Osteocyte (in vitro differentiated cells): Measurements from ENCODE around the gene ACRBP. TPM values are rescaled to one million over a fixed set of nuclear protein-coding genes. Genes with fewer than 3 reads are reported as not detected.
"Not testable (repeated sequence)": the region's sequence is repeated elsewhere in the genome, so short reads cannot be mapped to it uniquely, and the experiment has no call there.

Experiments
- DNase-seq: peaks from one replicate; pipeline ENCODE4 v3.0.0; 2021; ENCODE audit warnings: mixed read lengths; ENCODE audit not compliant: unreplicated experiment; ENCODE audit errors: extremely low spot score
- H3K27ac Mint-ChIP-seq: one replicate; pipeline ENCODE4 v1.8.0; 2021; ENCODE audit warnings: mild to moderate bottlenecking, mixed read lengths; ENCODE audit not compliant: unreplicated experiment
- H3K27me3 Mint-ChIP-seq: one replicate; pipeline ENCODE4 v1.8.0; 2021; ENCODE audit warnings: mixed read lengths; ENCODE audit not compliant: unreplicated experiment
- H3K36me3 Mint-ChIP-seq: one replicate; pipeline ENCODE4 v1.8.0; 2021; ENCODE audit warnings: mixed read lengths; ENCODE audit not compliant: unreplicated experiment
- H3K4me1 Mint-ChIP-seq: one replicate; pipeline ENCODE4 v1.8.0; 2021; ENCODE audit warnings: mixed read lengths; ENCODE audit not compliant: unreplicated experiment
- H3K4me3 Mint-ChIP-seq: one replicate; pipeline ENCODE4 v1.8.0; 2021; ENCODE audit warnings: mild to moderate bottlenecking, moderate library complexity, mixed read lengths; ENCODE audit not compliant: unreplicated experiment
- H3K9me3 Mint-ChIP-seq: one replicate; pipeline ENCODE4 v1.8.0; 2021; ENCODE audit warnings: mixed read lengths; ENCODE audit not compliant: unreplicated experiment
- total RNA-seq: library from RNA; stranded (reverse); gene quantifications from 2 replicates; pipeline ENCODE4 v1.2.1, GENCODE V29; 2021
- TF ChIP-seq, protein P1 (sequence below): fragments of 200-600 bp; sonication (generic); IDR thresholded peaks from 2 replicates; pipeline ENCODE4 v1.5.0; 2021; ENCODE audit warnings: antibody characterized with exemption, mild to moderate bottlenecking, moderate library complexity

Gene ACRBP
- total RNA-seq, 1 donor from 2014 or later: 1.0 TPM

GRCh38 chr12:6604259-6605029 is 42.8 kb downstream of the ACRBP start:
- no peak overlapping the region for H3K4me3 Mint-ChIP-seq
- H3K9me3 Mint-ChIP-seq: no peaks in the 10 kb centered on the region

GRCh38 chr12:6603095-6603567 is 44.1 kb downstream of the ACRBP start:
- no peak for DNase-seq
- H3K9me3 Mint-ChIP-seq: no peaks in the 10 kb centered on the region
- TF ChIP-seq, protein P1, sequence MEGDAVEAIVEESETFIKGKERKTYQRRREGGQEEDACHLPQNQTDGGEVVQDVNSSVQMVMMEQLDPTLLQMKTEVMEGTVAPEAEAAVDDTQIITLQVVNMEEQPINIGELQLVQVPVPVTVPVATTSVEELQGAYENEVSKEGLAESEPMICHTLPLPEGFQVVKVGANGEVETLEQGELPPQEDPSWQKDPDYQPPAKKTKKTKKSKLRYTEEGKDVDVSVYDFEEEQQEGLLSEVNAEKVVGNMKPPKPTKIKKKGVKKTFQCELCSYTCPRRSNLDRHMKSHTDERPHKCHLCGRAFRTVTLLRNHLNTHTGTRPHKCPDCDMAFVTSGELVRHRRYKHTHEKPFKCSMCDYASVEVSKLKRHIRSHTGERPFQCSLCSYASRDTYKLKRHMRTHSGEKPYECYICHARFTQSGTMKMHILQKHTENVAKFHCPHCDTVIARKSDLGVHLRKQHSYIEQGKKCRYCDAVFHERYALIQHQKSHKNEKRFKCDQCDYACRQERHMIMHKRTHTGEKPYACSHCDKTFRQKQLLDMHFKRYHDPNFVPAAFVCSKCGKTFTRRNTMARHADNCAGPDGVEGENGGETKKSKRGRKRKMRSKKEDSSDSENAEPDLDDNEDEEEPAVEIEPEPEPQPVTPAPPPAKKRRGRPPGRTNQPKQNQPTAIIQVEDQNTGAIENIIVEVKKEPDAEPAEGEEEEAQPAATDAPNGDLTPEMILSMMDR: no peak
- H3K27me3 Mint-ChIP-seq: no peaks in the 10 kb centered on the region
- H3K36me3 Mint-ChIP-seq: peaks cover 55% of the 10 kb centered on the region
- H3K4me3 Mint-ChIP-seq: no peak overlapping the region
- H3K4me1 Mint-ChIP-seq: peaks cover 39% of the 10 kb centered on the region
- H3K27ac Mint-ChIP-seq: peak overlapping the region; percentile 78

More at GRCh38 chr12:6604259-6605029, 42.8 kb downstream of the ACRBP start:
- Mint-ChIP-seq H3K27me3 (no peaks in the 10 kb centered on the region), H3K4me1 (peaks cover 39% of the 10 kb centered on the region), H3K36me3 (peaks cover 47% of the 10 kb centered on the region), H3K27ac (peak overlapping the region; percentile 78)
- no peak for DNase-seq
- TF ChIP-seq, protein P1: no peak

DNA sequence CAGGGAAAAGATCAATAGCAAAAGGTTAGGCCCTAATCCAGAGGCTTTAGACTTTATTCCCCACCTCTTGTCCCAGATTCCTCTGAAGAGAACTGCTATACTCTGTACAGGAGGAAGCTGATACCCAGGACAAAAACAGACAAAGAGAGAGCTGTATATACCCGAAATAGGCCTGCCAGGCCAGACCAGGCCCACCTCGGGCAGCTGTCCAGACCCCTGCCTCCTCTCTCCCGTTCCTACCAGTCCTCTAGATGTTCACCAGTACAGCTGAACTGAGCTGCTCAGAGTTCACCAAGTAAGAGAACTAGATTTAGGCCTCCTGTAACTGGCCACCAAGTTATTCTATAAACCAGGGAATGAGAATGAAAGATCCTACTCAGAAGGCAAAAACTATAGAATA is 44.7 kb downstream of the ACRBP start:
- H3K4me3 Mint-ChIP-seq: no peak overlapping the region
- H3K27ac Mint-ChIP-seq: peak overlapping the region; percentile 78
- H3K4me1 Mint-ChIP-seq: peaks cover 39% of the 10 kb centered on the region
- H3K27me3 Mint-ChIP-seq: no peaks in the 10 kb centered on the region
- no peak for DNase-seq
- H3K36me3 Mint-ChIP-seq: peaks cover 60% of the 10 kb centered on the region
- no peaks in the 10 kb centered on the region for H3K9me3 Mint-ChIP-seq
- TF ChIP-seq, protein P1: no peak

DNA sequence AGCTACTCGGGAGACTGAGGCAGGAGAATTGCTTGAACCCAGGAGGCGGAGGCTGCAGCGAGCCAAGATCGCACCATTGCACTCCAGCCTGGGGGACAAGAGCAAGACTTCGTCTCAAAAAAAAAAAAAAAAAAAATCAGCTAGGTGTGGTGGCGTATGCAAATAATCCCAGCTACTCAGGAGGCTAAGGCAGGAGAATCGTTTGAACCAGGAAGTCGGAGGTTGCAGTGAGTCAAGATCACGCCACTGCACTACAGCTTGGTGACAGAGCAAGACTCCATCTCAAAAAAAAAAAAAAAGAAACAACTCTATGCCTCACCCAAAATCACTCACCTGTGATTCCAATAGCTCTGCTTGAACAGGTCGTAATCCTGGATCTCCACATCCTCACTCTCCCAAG is 51.6 kb downstream of the ACRBP start:
- H3K36me3 Mint-ChIP-seq: peaks cover 75% of the 10 kb centered on the region
- not testable (repeated sequence) for H3K4me1 Mint-ChIP-seq, H3K27me3 Mint-ChIP-seq, DNase-seq, H3K9me3 Mint-ChIP-seq, H3K27ac Mint-ChIP-seq, H3K4me3 Mint-ChIP-seq

DNA sequence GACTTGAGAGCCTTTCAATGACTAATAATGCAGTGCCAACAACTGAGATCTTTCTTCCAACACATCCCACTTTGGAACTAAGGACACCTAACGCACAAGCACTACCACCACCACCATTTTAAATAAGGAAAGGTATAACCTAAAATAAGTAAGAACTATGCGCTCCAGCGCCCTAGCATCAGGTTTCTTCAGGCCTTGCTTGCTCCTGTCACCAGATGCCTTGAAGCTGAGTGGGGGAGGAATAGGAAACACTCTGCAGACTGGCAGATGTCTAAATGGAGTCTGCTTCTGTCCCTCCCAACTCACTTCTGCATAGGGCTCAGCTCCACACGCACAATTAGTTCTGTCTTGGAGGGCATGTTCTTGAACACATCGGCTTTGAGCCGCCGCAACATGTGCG is 55.1 kb downstream of the ACRBP start:
- H3K4me3 Mint-ChIP-seq: no peak overlapping the region
- peaks cover 63% of the 10 kb centered on the region for H3K36me3 Mint-ChIP-seq
- no peak overlapping the region for H3K27ac Mint-ChIP-seq
- H3K9me3 Mint-ChIP-seq: no peaks in the 10 kb centered on the region
- H3K27me3 Mint-ChIP-seq: no peaks in the 10 kb centered on the region
- TF ChIP-seq, protein P1: no peak
- H3K4me1 Mint-ChIP-seq: no peaks in the 10 kb centered on the region
- no peak for DNase-seq

Other genes with a start within 250 kb of the ACRBP start
- not detected in 2 replicates for gene CD27, start 202.5 kb downstream of the ACRBP start, total RNA-seq
- gene TAPBPL, start 195.4 kb downstream of the ACRBP start, total RNA-seq: 13.1 and 17.0 TPM in 2 replicates
- gene VAMP1, start 176.8 kb downstream of the ACRBP start, total RNA-seq: 6.9 and 9.1 TPM in 2 replicates
- gene MRPL51, start 154.2 kb downstream of the ACRBP start, total RNA-seq: 172 TPM in 2 replicates
- 36.4 and 36.9 TPM in 2 replicates for gene NCAPD2, start 153.3 kb downstream of the ACRBP start, total RNA-seq
- gene GAPDH, start 112.9 kb downstream of the ACRBP start, total RNA-seq: 1,754 and 1,775 TPM in 2 replicates
- 35.9 and 40.7 TPM in 2 replicates for gene IFFO1, start 91.4 kb downstream of the ACRBP start, total RNA-seq
- gene NOP2, start 79.1 kb downstream of the ACRBP start, total RNA-seq: 32.5 and 34.5 TPM in 2 replicates
- gene CHD4, start 40.1 kb downstream of the ACRBP start, total RNA-seq: 348 and 351 TPM in 2 replicates
- 0.32 and 0.50 TPM in 2 replicates for gene LPAR5, start 11.5 kb downstream of the ACRBP start, total RNA-seq
- gene ING4, start 15.7 kb upstream of the ACRBP start, total RNA-seq: 56.7 and 58.8 TPM in 2 replicates
- 66.6 and 68.3 TPM in 2 replicates for gene ZNF384, start 41.9 kb upstream of the ACRBP start, total RNA-seq
- gene PIANP, start 53.4 kb upstream of the ACRBP start, total RNA-seq: 3.9 and 5.2 TPM in 2 replicates
- 61.4 and 73.0 TPM in 2 replicates for gene COPS7A, start 76.6 kb upstream of the ACRBP start, total RNA-seq
- gene MLF2, start 105.7 kb upstream of the ACRBP start, total RNA-seq: 141 and 162 TPM in 2 replicates
- gene PTMS, start 118.9 kb upstream of the ACRBP start, total RNA-seq: 501 and 554 TPM in 2 replicates
- 1.1 and 2.5 TPM in 2 replicates for gene LAG3, start 125.1 kb upstream of the ACRBP start, total RNA-seq
- 0.60 and 0.62 TPM in 2 replicates for gene CD4, start 142.1 kb upstream of the ACRBP start, total RNA-seq
- gene GPR162, start 174.4 kb upstream of the ACRBP start, total RNA-seq: 11.5 and 12.0 TPM in 2 replicates
- gene P3H3, start 181.0 kb upstream of the ACRBP start, total RNA-seq: 86.5 and 90.8 TPM in 2 replicates
- gene GNB3, start 193.5 kb upstream of the ACRBP start, total RNA-seq: 8.3 and 10.6 TPM in 2 replicates
- 8.0 and 9.2 TPM in 2 replicates for gene CDCA3, start 203.9 kb upstream of the ACRBP start, total RNA-seq
- 113 and 114 TPM in 2 replicates for gene USP5, start 204.7 kb upstream of the ACRBP start, total RNA-seq
- 408 and 415 TPM in 2 replicates for gene TPI1, start 220.1 kb upstream of the ACRBP start, total RNA-seq
- 9.2 and 11.5 TPM in 2 replicates for gene SPSB2, start 225.9 kb upstream of the ACRBP start, total RNA-seq